BJ (cell line): ENCODE results near the gene SH2D1B. TPM values are rescaled to one million over a fixed set of nuclear protein-coding genes. Genes with fewer than 3 reads are reported as not detected.

Source experiments
- CTCF ChIA-PET: fragments of 350-600 bp; formaldehyde crosslinking; extraction: SDS; loops from one replicate; lab custom pipeline; 2021; ENCODE audit warnings: antibody characterized with exemption, inconsistent platforms; lab: Yijun Ruan, JAX
- POLR2A ChIA-PET: fragments of 300-600 bp; sonication (Branson Sonifier 250); formaldehyde crosslinking; extraction: SDS; loops from one replicate; lab custom pipeline; 2021; ENCODE audit warnings: antibody characterized with exemption; lab: Charles Lee
- DNase-seq: peaks from one replicate; pipeline ENCODE4 v3.0.0-alpha.2; 2011; ENCODE audit warnings: low read depth
- H3K27me3 ChIP-seq: 2 replicates; pipeline ENCODE4 v1.6.0; 2011; ENCODE audit warnings: low read length; ENCODE audit not compliant: control insufficient read depth, insufficient read depth
- H3K36me3 ChIP-seq: 2 replicates; pipeline ENCODE4 v1.5.1; 2011; ENCODE audit warnings: low read length; ENCODE audit not compliant: control insufficient read depth, insufficient read depth
- H3K4me3 ChIP-seq: 2 replicates; pipeline ENCODE4 v1.5.1; 2011; ENCODE audit warnings: low read depth, mild to moderate bottlenecking, control low read depth, low read length
- polyA plus RNA-seq: library from polyadenylated mRNA; depleted of rRNA; stranded (reverse); fragments of >200 nt; gene quantifications from 2 replicates; pipeline ENCODE4 v1.2.3, GENCODE V29; 2011; rRNA removed
- TF ChIP-seq, protein P1 (sequence below): IDR thresholded peaks from 2 replicates; pipeline ENCODE4 v1.5.1; 2011; ENCODE audit warnings: low read depth, mild to moderate bottlenecking, control low read depth, inconsistent platforms, low read length, moderate library complexity; ENCODE audit not compliant: insufficient read depth

SH2D1B gene
- polyA plus RNA-seq, 1 experiment, result not detected

DNA sequence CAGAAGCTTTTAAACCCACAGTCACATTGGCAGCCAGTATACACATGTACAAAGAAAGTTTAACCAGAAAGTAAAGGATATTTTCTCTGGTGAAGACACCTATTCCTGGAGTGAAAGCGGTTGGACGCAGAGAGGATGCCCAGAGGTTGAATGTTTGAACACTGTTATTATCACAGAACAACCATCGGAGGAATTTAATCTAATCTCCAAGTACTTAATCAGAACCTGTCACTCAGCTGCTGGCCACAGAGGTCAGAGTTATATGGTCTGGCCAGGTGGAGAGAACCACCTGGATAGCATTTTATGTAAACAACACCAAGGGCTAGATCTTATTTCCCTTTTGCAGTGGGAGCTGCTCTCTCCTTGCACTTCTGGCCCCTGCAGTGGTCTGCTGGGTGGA lies 64.7 kb downstream of the SH2D1B start:
- no peak overlapping the region for H3K4me3 ChIP-seq
- POLR2A ChIA-PET, result no interaction called here
- DNase-seq, result no peak
- CTCF ChIA-PET, result interaction anchor here (1.1 to 1.6 kb wide), 3 partner anchors 11 to 291 kb away, joined by 3 to 8 read pairs (median 3); no protein-coding TSS in a partner anchor
- H3K27me3 ChIP-seq, result no peaks in the 10 kb centered on the region
- TF ChIP-seq, protein P1, sequence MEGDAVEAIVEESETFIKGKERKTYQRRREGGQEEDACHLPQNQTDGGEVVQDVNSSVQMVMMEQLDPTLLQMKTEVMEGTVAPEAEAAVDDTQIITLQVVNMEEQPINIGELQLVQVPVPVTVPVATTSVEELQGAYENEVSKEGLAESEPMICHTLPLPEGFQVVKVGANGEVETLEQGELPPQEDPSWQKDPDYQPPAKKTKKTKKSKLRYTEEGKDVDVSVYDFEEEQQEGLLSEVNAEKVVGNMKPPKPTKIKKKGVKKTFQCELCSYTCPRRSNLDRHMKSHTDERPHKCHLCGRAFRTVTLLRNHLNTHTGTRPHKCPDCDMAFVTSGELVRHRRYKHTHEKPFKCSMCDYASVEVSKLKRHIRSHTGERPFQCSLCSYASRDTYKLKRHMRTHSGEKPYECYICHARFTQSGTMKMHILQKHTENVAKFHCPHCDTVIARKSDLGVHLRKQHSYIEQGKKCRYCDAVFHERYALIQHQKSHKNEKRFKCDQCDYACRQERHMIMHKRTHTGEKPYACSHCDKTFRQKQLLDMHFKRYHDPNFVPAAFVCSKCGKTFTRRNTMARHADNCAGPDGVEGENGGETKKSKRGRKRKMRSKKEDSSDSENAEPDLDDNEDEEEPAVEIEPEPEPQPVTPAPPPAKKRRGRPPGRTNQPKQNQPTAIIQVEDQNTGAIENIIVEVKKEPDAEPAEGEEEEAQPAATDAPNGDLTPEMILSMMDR, result no peak
- H3K36me3 ChIP-seq, result no peaks in the 10 kb centered on the region

Other genes with a start within 250 kb of the SH2D1B start
- not detected in 2 replicates for gene SPATA46, start 35.3 kb downstream of the SH2D1B start, polyA plus RNA-seq
- gene C1orf226, start 30.4 kb downstream of the SH2D1B start, polyA plus RNA-seq, result 1.0 and 1.3 TPM in 2 replicates
- 16.9 and 37.5 TPM in 2 replicates for gene UHMK1, start 85.7 kb upstream of the SH2D1B start, polyA plus RNA-seq
- 33.6 and 70.4 TPM in 2 replicates for gene UAP1, start 149.6 kb upstream of the SH2D1B start, polyA plus RNA-seq
- gene DDR2, start 220.3 kb upstream of the SH2D1B start, polyA plus RNA-seq, result 267 and 282 TPM in 2 replicates